GM21528 (cell line): ENCODE results near the gene RABIF.
"Not testable (repeated sequence)": the region's sequence is repeated elsewhere in the genome, so short reads cannot be mapped to it uniquely, and the experiment has no call there.

Source experiments
- ATAC-seq: cut with Tn5 transposase; IDR thresholded peaks from one replicate; pipeline ENCODE4 v1.9.1; 2021; ENCODE audit warnings: mild to moderate bottlenecking, moderate library complexity; ENCODE audit not compliant: unreplicated experiment, low FRiP score

The RABIF gene

DNA sequence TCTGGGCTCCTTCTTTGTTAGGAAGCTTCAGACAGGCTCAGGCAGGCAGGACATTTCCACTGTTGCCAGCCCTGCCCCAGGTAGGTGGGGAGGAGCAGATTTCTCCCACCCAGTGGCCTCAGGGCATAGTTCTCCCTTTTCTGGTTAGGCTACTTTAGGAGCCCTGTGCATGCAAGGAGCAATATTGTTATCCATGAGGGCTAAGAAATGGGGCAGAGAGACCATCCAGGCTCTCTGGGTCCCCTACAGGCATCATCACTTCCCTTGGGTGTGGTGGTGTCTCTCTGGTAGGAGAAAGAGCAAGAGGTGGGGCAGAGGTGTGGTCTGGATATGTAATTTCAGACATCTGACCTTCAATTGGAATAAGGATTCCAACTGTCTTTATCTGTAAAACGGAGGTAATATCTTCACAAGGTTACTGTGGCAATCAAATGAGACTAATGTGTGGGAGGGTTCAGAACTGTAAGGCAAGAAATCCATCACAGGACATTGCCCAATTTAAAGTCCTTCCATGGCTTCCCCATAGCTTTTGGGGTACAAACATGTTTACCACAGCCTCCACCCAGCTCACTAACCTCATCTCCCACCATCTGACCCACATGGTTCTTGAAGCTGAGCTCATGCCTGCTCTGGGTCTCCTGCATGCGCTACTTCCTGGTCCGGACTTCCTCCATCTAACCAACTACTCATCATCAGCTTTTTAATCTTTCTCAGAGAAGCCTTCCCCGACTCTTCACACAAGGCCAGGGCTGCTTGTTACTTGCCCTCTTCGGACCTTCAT is 52.1 kb downstream of the RABIF start:
- ATAC-seq = no peak

DNA sequence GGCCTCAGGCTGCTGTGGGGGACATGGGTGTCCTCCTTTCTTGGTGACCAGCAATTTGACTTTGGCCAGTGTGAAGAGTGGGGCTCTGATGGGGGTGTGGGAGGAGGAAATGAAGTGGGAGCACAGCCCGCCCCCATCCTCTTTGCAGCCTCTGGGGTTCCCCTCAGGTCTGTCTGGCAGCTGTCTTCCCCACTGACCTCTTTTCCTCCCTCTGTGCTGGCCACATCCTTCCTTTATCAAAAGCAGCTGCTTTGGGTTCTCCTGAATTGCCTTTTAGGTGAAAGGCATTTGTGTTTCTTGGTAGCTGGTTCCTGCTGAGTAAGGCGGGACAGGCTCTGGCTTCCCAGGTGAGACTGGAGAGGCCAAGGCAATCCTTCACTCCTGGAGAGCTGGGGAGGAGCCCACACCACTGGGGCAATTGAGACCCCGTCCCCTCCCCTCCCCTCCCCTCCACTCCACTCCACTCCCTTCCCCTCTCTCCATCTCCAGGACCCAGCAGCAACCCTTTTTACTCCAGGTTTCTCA is 53.3 kb downstream of the RABIF start:
- no peak for ATAC-seq

DNA sequence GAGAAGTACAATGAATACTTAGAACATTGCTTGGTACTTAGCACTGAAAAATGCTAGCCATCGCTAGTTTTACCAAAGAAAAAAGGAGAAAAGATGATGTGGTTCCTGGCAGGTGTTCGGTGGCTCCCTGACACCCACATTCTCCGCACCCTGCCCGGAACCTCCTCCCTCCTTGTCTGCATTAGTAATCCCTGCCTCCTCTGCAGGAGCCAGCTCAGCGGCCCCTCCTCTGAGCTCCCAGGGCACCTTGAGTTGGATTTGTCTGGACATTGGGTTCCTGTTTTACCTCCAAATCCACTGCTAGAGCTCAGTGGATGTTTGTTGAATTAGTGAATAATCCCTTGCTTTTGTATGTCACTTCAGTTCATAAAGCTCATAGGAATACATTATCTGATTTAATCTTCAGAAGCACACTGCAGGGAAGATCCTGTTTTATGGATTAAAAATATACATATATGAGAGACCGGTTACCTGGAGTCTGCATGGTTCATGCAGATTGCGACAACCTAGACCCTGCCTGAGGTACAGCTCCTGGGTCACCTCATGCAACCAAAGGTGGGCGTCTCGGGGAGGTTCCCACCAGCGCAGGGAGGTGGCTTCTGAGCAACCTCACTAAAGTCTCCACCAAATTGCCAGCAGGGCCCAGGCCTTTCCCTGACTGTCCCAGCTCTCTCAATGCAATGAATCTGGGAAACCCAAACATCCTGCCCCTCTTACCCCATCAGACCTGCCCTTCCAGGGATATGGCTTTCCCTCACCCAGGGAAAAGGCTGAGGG is 54.0 kb downstream of the RABIF start:
- ATAC-seq = no peak

DNA sequence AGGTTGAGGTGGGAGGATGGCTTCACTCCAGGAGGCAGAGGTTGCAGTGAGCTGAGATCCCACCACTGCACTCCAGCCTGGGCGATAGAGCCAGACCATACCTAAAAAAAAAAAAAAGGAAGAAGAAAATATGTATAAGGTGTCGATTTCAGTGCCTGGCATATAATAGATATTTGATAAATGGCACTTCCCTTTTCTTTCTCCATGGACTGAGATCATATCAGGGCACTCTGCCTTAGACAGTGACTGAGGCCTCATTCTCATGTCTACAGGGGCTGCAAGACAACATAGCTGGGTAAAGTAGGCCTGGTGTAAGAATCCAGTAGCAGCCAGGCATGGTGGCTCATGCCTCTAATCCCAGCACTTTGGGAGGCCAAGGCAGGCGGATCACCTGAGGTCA is 57.0 kb downstream of the RABIF start:
- ATAC-seq = no peak

DNA sequence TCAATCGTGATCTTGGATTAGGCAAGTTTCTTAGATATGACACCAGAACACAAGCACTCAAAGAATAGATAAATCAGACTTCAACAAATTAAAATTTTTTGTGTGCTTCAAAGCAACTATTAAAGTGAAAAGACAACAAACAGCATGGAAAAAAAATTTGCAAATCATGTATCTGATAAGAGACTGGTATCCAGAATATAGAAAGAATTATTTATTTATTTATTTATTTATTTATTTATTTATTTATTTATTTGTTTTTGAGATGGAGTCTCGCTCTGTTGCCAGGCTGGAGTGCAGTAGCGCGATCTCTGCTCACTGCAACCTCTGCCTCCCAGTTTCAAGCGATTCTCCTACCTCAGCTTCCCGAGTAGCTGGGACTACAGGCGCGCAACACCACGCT is 59.7 kb downstream of the RABIF start:
- ATAC-seq = not testable (repeated sequence)
